ENCODE measurements around the gene PHLDB1. TPM values are rescaled to one million over a fixed set of nuclear protein-coding genes. Genes with fewer than 3 reads are reported as not detected.

Gene PHLDB1
- total RNA-seq, 1 experiment from 2014 or later, result 36.2 TPM

GRCh38 chr11:118634431-118635236 lies 27.2 kb downstream of the PHLDB1 start:
- intact Hi-C loops (cut with micrococcal nuclease), result no loop called here
- peak overlapping the region; percentile 42; the same call in 1 of the 2 replicates for H3K27ac ChIP-seq (ENCODE audit: low read depth, low read length)

More at GRCh38 chr11:118634431-118635236, 27.2 kb downstream of the PHLDB1 start:
- Histone ChIP-seq H3K9me2 (ENCODE audit: insufficient read depth) (no peaks in the 10 kb centered on the region), H3K4me3 (replicated peaks in 1 of 2; ENCODE audit: low read depth in 1 of 2, low read length in 2 of 2) (peak overlapping the region; percentile 33 to 50), H3K4me2 (ENCODE audit: low read length) (peak overlapping the region; percentile 79), H3K27me3 (ENCODE audit: insufficient read depth, low read length) (no peaks in the 10 kb centered on the region), H3K9me3 (ENCODE audit: control insufficient read depth in 1 of 2, insufficient read depth in 1 of 2, low read depth in 1 of 2, low read length in 2 of 2) (no peaks in the 10 kb centered on the region), H3K36me3 (ENCODE audit: control insufficient read depth in 1 of 2, insufficient read depth in 2 of 2, low read length in 2 of 2) (no peaks in the 10 kb centered on the region), H3K9ac (ENCODE audit: low read length) (peak overlapping the region; percentile 54), H4K20me1 (ENCODE audit: insufficient read depth) (no peaks in the 10 kb centered on the region), H3K79me2 (ENCODE audit: insufficient read depth, low read length) (no peaks in the 10 kb centered on the region), H2AFZ (ENCODE audit: low read depth, low read length, poor library complexity, severe bottlenecking) (peak overlapping the region; percentile 5), H3K4me1 (ENCODE audit: control insufficient read depth in 1 of 2, insufficient read depth in 2 of 2, low read length in 2 of 2) (peaks cover 9 to 42% of the 10 kb centered on the region in 2 experiments; a peak in 3 of 4 replicates)
- CTCF ChIA-PET, result interaction anchor here (1.2 to 2.7 kb wide), 5 partner anchors 13 to 55 kb away, joined by 3 to 10 read pairs (median 4); partner anchors contain the start of gene PHLDB1
- POLR2A ChIA-PET, result interaction anchor here (0.7 to 3.8 kb wide), 4 partner anchors 13 to 40 kb away, joined by 3 to 33 read pairs (median 3); partner anchors contain the start of gene PHLDB1
- RAD21 ChIA-PET (ENCODE audit: low non-redundant PET in 1 of 2, low total read pairs in 2 of 2, uncharacterized antibody in 2 of 2, unreplicated experiment in 2 of 2), result interaction anchor here in 1 of 2 experiments (0.6 kb wide), 2 partner anchors 26 to 67 kb away, joined by 3 to 4 read pairs; no protein-coding TSS in a partner anchor
- BruUV-seq (replicated peaks), result no TSS peak
- TF ChIP-seq ATF3 (IDR thresholded peaks at IDR 0.05), result no peak
- TF ChIP-seq EGR1 (IDR thresholded peaks at IDR 0.05; ENCODE audit: low read depth), result no peak
- no peak for TF ChIP-seq ZFX (IDR thresholded peaks at IDR 0.05)
- no peak for TF ChIP-seq TCF7L2 (IDR thresholded peaks at IDR 0.05; ENCODE audit: borderline replicate concordance, extremely low read depth, insufficient read depth, insufficient read length)
- TF ChIP-seq CTCF (IDR thresholded peaks at IDR 0.05 in 2 of 3, conservative IDR thresholded peaks at IDR 0.05 in 1 of 3; ENCODE audit: borderline replicate concordance in 1 of 3, insufficient read depth in 1 of 3, low read depth in 2 of 3, low read length in 2 of 3), result peak in 2 of 3 experiments; percentile 10 to 18; a peak in 2 of 6 replicates
- no peak for TF ChIP-seq YY1 (IDR thresholded peaks at IDR 0.05; ENCODE audit: extremely low read depth, insufficient replicate concordance, low read depth, low read length)
- TF ChIP-seq CBX3 (IDR thresholded peaks at IDR 0.05; ENCODE audit: low read depth), result no peak
- TF ChIP-seq RAD21 (IDR thresholded peaks at IDR 0.05; ENCODE audit: low read depth), result no peak
- no peak for TF ChIP-seq FOSL1 (IDR thresholded peaks at IDR 0.05; ENCODE audit: low read depth)
- no peak for TF ChIP-seq REST (IDR thresholded peaks at IDR 0.05; ENCODE audit: low read depth)
- no peak for TF ChIP-seq ZNF274 (IDR thresholded peaks at IDR 0.05; ENCODE audit: low read depth, low read length)
- TF ChIP-seq POLR2AphosphoS5 (IDR thresholded peaks at IDR 0.05; ENCODE audit: low read depth, low read length), result peak; percentile 42; the same call in 1 of the 2 replicates
- ATAC-seq, result peak; percentile 94
- no peak for DNase-seq (ENCODE audit: low read depth, low spot score)

All from HCT116 (cell line).